HG03439 (cell line): ENCODE results near the gene FADS2.

Experiments
- ATAC-seq: cut with Tn5 transposase; IDR thresholded peaks from one replicate; pipeline ENCODE4 v1.9.1; 2021; ENCODE audit warnings: mild to moderate bottlenecking, moderate library complexity; ENCODE audit not compliant: unreplicated experiment

The FADS2 gene

GRCh38 chr11:61817471-61818202 lies 10.5 kb upstream of the FADS2 start:
- no peak for ATAC-seq

DNA sequence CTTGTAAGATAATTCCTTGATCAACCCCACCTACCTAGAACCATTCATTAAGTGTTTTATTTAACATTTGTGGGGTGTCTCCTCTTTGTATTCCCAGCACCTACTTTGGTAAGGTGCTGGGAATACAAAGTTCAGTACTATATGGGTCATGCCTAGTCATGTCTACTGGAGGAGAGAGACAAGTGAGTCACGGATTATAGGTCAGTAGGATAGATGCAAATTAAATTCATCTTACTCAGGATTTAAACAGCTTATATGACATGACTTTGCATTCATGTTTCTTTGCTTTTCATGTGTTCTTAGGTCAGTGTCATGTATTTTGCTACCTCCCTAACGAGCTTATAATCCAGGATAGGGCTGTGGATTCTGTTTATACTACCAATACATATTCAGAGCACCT lies 7.9 kb upstream of the FADS2 start:
- ATAC-seq = no peak

DNA sequence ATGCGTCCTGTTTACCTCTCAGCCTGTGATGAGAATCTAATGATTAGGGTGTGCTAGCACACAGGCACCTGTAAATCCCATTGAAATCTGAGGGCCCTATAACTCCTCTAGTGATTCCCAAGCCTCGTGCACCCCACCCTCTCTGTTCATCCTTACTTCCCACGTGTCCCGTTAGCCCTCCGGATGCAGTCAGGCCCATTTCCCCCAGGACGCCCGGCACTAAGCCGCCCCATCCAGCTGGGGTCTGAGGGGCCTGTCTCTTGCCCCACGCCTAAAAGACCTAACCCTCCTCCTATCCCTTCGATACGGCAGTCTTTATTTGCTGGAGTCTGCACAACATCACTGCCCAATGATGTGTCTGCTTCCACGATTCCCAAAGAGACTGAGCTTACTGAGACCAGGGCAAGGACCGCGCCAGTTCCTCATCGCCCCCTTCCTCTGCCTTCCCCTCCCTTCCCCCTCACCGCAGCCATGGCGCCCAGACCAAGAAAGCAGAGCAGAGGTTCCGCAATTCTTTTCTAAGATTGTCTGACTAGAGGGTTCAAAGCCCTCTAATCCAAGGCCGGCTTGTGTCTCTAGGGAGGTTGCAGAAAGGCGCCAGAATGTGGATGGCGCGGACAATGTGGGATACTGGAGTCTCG lies 1.1 kb upstream of the FADS2 start:
- ATAC-seq = no peak

GRCh38 chr11:61828379-61828628 lies 204 bp downstream of the FADS2 start:
- no peak for ATAC-seq

DNA sequence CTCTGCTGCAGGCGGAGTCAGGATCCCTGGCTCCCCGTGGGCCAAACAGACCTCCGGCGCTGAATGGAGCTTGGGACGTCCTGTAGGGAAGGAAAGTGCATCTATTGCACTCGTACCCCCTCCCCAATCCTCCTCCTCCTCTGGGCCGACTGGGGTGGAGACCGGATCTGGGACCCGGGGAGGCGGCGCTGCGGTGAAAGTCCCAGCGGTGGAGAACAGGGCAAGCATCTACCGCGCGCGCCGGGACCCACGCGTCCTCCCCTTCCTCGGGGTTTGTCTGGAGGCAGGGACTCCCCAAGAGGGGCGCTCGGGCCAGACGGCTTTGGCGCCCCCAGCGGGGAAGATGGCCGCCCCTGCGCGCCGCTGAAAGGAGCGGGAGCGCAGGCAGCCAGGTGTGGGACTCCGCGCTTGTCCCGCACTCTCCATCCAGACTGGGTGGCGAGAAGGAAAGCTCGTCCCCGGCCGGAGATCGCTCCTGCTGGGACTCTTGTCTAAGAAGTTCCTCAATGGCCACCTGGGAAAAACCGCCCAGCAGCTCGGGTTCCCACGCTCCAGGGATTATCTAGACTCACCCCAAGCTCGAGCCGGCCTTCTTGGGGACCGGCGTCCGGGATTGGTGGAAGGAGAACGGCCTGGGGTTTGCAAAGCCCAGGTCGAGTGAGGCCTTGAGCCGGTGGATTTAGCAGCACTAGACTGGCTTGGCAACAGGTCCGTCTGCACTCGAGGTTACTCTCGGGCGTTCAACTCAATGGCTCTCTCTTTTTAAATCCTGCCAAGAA lies 718 bp downstream of the FADS2 start:
- ATAC-seq = peak; percentile 30

GRCh38 chr11:61829806-61830205 lies 1.7 kb downstream of the FADS2 start:
- no peak for ATAC-seq

DNA sequence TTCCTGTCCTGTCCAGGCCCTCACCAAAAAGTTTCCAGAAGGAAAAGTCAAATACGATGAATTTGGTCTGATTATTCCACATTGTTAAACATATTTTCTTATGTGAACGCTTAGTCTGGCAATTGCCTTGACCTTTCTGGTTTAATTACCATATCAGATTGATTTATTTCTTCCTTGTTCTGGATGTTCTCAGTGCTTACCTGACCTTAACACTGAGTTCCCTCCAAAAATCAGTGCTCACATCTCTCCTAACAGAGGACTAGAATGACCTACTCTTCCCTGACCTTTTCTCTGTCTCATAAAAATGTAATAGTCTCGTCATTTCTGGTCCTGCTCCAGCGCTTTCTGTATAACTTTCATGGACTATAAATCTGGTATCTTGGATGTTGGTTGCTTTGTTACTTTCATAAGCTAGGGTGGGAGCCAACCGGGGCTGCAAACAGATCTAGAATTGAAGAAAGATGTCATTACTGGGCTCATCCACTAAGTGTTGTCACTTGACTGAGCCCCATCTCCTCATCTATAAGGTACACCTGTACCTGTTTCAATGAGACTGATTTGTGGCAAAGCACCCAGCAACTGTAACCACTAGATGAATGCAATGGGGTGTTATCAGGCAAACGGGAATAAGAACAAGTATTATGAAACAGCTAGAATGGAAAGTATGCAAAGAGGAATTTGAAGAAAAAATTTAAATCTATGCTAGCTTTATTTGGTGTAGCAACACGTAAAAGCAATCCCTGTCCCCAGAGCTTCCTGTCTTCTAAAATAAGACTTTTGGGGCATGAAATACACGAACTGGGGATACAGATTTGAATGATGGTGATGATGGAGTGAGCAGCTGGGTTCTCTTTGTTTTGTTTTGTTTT lies 2.4 kb downstream of the FADS2 start:
- ATAC-seq = no peak

DNA sequence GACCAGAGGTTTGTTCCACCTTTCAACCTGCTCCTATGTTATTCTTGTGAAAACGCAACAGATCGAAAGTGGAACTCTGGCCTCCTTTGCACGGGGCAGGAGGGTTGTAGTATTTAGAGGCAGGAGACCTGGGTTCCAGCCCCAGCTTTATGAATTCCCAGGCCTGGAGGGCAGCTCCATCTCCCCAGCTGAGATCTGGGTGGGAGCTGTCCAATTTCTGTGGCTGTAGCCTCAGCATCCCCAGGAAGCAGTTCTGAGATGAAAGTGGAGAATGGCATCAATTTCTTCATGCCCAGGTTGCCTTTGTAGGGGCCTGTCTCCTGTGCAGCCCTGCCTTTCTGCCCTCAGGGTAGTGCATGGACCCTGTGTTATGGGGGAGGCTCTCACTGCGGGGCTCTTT lies 4.1 kb downstream of the FADS2 start:
- no peak for ATAC-seq

DNA sequence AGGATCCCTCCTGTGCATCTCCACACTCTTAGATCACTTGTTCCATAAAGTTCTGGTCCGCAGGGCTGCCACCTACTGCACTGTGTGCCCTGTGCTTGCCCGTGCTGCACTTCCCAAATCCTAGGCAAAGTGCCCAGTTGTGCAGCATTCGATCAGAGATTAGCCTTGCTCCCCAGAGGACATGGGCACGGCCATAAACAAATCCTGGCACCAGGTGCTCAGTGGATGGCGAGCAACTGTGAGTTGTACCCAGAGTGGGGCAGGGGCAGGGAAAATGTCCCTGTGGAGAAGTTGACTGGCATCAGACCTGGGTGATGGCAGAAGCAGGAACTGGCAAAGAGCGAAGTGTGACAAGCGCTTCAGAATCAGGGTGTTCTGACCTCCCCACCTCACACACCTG lies 4.7 kb downstream of the FADS2 start:
- ATAC-seq = no peak

DNA sequence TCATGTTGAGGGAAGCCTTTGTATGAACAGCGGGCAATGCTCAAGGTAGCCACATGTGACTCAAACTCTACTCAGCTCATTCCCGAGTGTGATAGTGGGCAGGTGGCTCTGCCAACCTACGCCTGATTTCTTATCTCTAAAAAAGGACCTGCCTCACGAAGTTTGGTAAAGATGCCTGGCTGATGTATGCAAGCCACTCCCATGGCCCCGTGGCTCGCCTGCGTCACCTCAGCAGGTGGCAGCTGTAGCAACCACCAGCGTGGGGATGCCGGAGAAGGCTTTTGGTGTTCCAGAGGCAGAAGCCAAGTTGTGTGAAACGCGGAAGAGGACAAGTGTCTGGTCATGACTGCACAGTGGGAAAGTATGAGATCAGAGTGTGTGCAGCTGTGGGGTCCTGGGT lies 5.4 kb downstream of the FADS2 start:
- ATAC-seq = no peak

DNA sequence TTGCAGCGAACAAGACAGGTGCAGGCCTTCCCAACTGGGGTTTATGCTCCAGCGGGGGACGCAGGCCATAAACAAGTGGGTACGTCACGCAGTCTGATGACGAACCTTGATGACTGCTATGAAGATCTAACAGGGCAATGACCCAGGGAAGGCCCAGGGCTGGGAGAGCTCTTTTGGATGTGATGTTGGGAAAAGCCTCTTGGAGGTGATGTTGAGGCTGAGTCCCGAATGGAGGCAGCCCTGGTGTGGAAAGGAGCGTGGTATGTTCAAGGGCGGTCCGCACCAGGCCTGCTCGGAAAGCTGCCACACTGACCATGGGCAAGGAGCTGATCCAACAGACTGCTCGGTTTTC lies 5.8 kb downstream of the FADS2 start:
- ATAC-seq = no peak

DNA sequence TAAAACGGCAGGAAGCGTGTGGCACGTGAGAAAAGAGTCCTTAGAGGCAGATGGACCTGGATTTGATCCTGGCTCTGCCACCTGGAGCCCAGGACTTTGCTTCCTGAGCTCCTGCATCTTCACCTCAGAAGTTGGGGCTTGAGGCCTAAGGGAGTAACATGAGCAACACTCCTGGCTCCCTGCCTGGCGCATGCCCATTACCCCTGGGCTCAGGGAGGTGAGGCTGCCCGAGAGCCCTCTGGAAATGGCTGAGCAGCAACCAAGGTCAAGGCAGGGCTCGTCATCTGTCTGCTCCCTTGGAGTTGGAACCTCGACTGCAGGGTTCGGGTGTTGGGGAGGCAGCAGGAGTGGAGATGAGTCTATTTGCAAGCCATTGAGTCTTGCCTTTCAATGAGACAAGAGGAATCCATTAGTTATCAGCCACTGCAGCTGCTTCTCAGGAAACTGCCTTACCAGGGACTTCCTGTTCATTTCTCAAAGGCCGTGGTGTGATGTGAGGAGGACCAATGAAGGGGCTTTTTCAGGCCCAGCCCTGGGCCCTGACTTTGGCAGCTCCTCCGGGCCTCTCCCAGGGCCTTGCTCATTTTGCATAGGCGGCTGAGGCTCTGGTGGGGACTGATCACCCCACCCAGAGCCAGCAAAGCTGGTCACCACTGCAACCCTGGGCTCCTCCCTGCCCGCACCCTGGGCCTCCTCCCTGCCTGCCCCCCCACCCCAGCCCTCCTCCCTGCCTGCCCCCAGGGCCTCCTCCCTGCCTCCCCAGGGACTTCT lies 6.4 kb downstream of the FADS2 start:
- ATAC-seq = peak; percentile 82

DNA sequence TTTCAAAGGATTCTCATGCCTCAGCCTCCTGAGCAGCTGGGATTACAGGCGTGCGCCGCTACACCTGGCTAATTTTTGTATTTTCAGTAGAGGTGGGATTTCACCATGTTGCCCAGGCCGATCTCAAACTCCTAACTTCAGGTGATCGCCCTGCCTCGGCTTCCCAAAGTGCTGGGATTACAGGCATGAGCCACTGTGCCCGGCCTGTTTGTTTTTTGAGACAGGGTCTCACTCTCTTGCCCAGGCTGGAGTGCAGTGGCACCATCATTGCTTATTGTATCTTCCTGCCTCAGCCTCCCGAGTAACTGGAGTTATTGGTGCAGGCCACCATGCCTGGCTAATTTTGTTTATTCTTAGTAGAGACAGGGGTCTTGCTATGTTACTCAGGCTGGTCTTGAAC lies 8.1 kb downstream of the FADS2 start:
- no peak for ATAC-seq

DNA sequence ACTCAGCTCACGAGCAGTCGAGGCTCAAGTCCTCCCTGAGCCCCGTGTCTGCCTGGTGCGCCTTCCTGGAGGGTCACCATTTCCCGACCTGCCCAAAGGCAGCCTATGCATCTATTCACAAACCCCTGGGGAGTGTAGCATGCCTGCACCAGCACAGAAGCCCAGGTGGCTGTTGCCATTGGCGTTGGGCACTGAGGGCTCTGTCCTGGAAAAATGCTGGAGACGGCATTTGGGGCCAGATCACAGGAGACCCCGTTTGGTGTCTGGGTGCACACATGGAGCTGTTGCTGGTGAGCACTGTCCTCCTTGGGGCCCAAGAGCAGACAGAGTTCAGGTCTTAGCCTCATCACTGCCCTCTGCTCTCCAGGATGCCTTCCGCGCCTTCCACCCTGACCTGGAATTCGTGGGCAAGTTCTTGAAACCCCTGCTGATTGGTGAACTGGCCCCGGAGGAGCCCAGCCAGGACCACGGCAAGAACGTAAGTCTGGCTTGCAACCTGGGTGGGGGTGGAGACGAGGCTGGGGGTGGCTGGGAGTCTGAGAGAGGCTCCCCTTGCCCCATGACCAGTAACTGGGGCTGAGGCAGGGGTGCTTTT lies 9.4 kb downstream of the FADS2 start:
- ATAC-seq = no peak

DNA sequence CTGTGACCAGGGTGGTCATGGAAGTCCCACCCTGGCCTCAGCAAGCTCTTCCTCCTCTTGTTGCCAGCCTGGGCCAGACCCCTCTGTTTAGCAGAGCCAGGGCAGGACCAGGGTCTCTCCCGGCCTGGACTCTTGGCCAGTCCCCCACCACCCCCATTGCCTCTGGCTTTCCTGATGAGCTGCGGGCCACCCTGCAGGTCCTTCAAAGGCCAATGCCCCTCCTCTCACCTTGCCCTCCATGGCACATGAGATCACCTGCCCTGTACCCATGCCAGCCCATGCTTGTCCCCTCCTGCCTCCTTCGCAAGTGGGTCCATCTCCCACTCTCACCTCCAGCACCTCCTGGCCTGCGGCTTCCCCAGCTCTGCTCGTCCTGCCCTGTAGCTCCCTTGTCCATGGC lies 10.4 kb downstream of the FADS2 start:
- no peak for ATAC-seq

DNA sequence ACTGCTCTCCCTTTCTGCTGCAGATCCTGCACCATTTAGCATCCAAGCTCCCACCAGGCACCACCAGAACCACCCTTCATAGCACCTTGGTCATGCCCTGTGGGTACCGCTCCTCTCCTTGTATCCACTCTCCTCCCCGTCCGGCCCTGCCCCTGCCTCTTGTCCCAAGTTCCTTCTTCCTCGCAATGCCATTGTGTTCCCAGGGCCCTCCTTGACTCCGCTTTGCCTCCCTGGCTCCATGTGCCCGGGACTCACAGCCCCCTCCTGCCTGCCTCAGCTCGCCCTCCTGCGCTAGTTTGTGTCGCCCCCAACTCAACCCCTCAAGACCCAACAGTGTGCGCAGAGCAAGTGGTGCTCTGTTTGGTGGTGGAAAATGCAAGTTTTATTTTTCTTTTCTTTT lies 10.8 kb downstream of the FADS2 start:
- no peak for ATAC-seq

DNA sequence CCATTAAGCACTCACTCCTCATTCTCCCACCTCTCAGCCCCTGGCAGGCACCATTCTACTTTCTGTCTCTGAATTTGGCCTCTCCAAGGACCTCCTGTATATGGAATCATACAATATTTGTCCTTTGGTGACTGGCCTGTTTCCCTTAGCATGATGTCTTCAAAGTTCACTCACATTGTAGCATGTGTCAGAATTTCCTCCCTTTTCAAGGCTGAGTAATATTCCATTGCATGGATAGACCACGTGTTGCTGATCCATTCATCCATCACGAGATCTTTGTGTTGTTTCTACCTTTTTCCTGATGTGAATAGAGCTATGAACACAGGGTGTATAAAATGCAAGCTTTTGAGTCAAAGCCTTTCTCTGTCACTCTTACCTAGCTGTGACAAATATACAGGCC lies 11.6 kb downstream of the FADS2 start:
- no peak for ATAC-seq

DNA sequence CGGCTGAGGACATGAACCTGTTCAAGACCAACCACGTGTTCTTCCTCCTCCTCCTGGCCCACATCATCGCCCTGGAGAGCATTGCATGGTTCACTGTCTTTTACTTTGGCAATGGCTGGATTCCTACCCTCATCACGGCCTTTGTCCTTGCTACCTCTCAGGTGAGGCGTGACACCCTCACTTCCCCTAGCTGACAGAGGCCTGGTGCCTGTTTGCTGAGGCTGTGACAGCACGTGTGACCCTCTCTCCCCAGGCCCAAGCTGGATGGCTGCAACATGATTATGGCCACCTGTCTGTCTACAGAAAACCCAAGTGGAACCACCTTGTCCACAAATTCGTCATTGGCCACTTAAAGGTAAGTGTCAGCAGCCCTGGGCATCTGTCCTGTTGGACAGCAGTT lies 12.3 kb downstream of the FADS2 start:
- ATAC-seq = no peak

DNA sequence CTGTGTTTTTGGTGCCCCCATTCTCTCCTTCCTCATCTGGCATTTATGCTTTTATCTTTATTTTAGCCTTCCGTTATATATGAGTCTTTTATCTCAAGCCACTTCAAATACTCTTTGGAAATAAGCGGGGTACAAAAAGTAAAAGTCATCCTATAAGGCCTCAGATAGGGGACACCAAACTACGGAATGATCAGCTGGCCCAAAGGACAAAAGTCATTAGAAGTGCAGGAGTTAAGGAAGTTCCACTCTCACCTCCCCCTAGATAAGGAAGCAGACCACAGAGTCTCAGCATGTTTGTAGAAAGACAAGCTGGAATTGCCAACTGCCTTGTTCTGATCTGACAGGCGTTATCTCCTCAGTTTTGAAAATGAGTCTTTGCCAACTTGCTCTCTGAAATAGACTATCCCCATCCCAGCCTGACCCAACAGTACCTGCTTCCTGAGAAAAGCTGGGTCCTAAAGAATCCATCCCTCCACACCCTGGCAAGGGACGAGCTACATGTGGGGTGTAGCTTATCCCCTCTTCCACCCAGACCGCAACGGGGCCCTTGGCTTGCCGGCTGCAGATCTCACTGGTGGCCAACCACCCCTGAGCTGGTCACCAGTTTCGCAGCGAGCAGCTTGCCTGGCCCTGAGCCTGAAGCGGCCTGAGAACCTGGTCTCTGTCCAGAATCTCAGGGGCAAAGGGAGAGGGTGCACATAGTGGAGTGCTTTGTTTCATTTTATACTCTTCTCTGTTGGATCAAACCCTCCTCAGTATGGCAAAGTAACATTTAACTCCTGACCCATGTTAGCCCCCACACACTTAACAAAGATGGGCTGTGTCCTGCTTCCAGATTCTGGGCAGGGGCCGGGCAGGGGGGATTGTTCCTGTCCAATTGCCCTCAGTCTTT lies 13.8 kb downstream of the FADS2 start:
- no peak for ATAC-seq

DNA sequence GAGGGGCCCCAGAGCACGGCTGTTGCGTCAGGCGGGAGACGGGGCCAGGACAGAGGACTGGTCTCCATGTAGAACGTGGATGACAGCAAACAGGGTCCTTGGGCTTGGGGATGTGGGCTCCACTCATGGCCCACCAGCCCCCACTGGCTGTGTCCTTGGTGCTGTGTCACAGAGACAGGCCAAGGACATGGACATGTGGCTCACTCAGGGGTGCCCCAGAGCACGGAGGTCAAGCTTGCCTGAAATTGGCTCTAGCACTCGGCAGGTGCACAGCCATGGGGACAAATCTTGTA lies 14.4 kb downstream of the FADS2 start:
- ATAC-seq = no peak
